Heart left ventricle (tissue), 13 donors: ENCODE results near the gene ATF6B.

ENCODE experiments used
- POLR2A ChIP-seq, 2 donors: fragments of 450-650 bp; IDR thresholded peaks; one replicate each; pipeline ENCODE4 v1.6.1; 2017; ENCODE audit warnings: antibody characterized with exemption in 2 of 2, mild to moderate bottlenecking in 2 of 2, moderate library complexity in 2 of 2
- TF ChIP-seq, protein P1 (sequence below), 12 donors: fragments of 200-600 bp; sonication (generic) in 4 of 12; IDR thresholded peaks; one replicate each; pipeline versions ENCODE4 v1.5.0 to v1.8.0; 2018 to 2022; ENCODE audit warnings: antibody characterized with exemption in 12 of 12, mild to moderate bottlenecking in 5 of 12
- donor health status: ischemic (EF 13 %, LVEDD 7.1; RV severe dilation, severe dysfunction).
- donor health status: DM: no; HTN: yes; CAD: no.
- donor health status: DM: no; HTN: no; CAD: no.
- donor health status: ischemic (EF 25% LVEDD 6.9; RV normal size, moderate dysfunction).
- donor health status: ischemic (EF 25% LVEDD 5.7; RV mildly dilated, moderate dysfunction).
- donor health status: ischemic (EF 35%, LVEDD 5.7; RV mildly dilated, moderate dysfunction).
- donor health status: nonischemic (EF 11% LVEDD 7.7; RV severe dilation, severe dysfunction).
- donor health status: DM: yes; HTN: yes; CAD: no.
- donor health status: PGD.
- donor health status: ischemic (EF 29% LVEDD 5.4; RV normal size, mild dysfunction).
- donor health status: nonischemic (EF 23%, LVEDD 6.1; RV moderate dilation, normal function).

DNA sequence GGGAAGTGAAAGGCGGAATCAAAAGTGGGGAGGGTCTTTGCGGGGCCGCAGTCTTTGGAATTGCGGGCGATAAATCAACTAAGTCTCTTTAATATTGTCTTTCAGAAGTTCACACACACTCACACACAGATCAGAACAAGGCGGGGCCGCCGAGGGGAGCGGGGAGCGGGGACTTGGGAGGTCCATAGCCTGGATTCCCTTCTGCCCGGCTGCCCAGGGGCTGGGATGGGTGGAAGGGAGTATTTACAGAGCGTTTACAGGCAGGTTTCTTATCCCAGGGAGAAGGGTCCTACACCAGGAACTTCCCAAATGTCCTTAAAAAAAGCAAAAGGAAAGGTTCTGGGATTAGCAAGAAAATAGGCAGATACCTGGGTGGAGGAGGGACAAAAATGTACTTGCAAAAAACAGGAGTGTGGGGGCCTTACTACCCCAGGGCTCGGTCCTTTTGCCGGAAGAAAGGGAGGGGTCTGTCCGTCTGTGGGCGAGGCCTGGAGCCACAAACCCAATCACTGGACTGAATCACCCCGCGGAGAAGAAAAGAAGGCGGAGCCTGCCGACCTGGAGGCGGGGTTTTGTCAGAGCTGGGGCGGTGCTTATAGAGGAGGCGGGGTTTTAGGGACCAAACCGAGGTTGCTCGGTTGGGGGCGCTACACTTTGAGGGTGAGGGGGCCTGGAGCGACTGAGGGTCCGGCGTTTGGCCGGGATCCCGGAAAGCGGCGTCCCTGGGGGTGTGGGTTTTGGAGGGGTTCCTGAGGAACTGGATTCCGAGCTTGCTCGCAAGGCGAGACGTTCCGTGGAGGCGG, 20.4 kb upstream of the ATF6B start:
- TF ChIP-seq, protein P1, sequence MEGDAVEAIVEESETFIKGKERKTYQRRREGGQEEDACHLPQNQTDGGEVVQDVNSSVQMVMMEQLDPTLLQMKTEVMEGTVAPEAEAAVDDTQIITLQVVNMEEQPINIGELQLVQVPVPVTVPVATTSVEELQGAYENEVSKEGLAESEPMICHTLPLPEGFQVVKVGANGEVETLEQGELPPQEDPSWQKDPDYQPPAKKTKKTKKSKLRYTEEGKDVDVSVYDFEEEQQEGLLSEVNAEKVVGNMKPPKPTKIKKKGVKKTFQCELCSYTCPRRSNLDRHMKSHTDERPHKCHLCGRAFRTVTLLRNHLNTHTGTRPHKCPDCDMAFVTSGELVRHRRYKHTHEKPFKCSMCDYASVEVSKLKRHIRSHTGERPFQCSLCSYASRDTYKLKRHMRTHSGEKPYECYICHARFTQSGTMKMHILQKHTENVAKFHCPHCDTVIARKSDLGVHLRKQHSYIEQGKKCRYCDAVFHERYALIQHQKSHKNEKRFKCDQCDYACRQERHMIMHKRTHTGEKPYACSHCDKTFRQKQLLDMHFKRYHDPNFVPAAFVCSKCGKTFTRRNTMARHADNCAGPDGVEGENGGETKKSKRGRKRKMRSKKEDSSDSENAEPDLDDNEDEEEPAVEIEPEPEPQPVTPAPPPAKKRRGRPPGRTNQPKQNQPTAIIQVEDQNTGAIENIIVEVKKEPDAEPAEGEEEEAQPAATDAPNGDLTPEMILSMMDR (IDR thresholded peaks at IDR 0.05) = peak in 5 of 12 donors; percentile 8 to 16 (median 12)
- no peak for TF ChIP-seq POLR2A (IDR thresholded peaks at IDR 0.05)
